K562 (cell line): Measurements from ENCODE around the gene BRD7. TPM values are rescaled to one million over a fixed set of nuclear protein-coding genes. Genes with fewer than 3 reads are reported as not detected.

ENCODE experiments used
- MGA ChIP-seq: fragments of 450-650 bp; IDR thresholded peaks from 2 replicates; pipeline ENCODE4 v1.6.1; 2016; ENCODE audit warnings: mild to moderate bottlenecking, moderate library complexity
- polyA plus RNA-seq, 8 experiments: library from polyadenylated mRNA; depleted of rRNA in 4 of 8; stranded (reverse) in 5 of 8; unstranded in 3 of 8; fragments of >200 nt; fragmentation: Nextera tagmentation in 2 of 8; fragmentation: Illumina TruSeq in 1 of 8; extraction: Ambion mirVana in 2 of 8; extraction: Trizol in 1 of 8; gene quantifications; 2 replicates each; pipeline versions ENCODE4 v1.2.1 to v1.2.3, GENCODE V29; 2011 to 2014; ENCODE audit warnings: inconsistent platforms in 1 of 8, missing spikeins in 1 of 8
- total RNA-seq, 7 experiments: library from RNA; depleted of rRNA in 6 of 7; stranded (reverse); fragments of >200 nt in 6 of 7; fragmentation: Illumina TruSeq in 2 of 7; extraction: Trizol in 2 of 7; gene quantifications; 2 replicates each; pipeline versions ENCODE4 v1.2.1 to v1.2.3, GENCODE V29; 2011 to 2021; ENCODE audit warnings: low replicate concordance in 1 of 7

The BRD7 gene
- total and polyA plus RNA-seq, 9 of the 15 experiments (the other 6 are each of a cell fraction or from before 2014, with no cell fraction given), result 20.6 to 101 (median 68.7) TPM

GRCh38 chr16:50298075-50298460, 70.7 kb downstream of the BRD7 start (continued):
- TF ChIP-seq MGA, result no peak
